ENCODE data around the gene OR4M1.
"Not testable (repeated sequence)": the region's sequence is repeated elsewhere in the genome, so short reads cannot be mapped to it uniquely, and the experiment has no call there.

Gene OR4M1

GRCh38 chr14:19743256-19743655, 30.0 kb upstream of the OR4M1 start, which contains the start of gene OR4Q3:
TSS of gene OR4Q3 (plus strand) at chr14:19743571.
- no peak within 1 kb of the TSS for H3K27ac ChIP-seq (ENCODE audit: low read depth, low read length)
- H3K36me3 ChIP-seq (ENCODE audit: low read length), result no peaks in the 10 kb centered on the region
- H3F3A ChIP-seq (ENCODE audit: insufficient read depth), result no peaks in the 10 kb centered on the region
- no peak within 1 kb of the TSS for H2AFZ ChIP-seq (ENCODE audit: low read depth, low read length, severe bottlenecking)
- TF ChIP-seq EZH2phosphoT487 (conservative IDR thresholded peaks at IDR 0.05; ENCODE audit: low read length), result no peak
- TF ChIP-seq, protein P1, sequence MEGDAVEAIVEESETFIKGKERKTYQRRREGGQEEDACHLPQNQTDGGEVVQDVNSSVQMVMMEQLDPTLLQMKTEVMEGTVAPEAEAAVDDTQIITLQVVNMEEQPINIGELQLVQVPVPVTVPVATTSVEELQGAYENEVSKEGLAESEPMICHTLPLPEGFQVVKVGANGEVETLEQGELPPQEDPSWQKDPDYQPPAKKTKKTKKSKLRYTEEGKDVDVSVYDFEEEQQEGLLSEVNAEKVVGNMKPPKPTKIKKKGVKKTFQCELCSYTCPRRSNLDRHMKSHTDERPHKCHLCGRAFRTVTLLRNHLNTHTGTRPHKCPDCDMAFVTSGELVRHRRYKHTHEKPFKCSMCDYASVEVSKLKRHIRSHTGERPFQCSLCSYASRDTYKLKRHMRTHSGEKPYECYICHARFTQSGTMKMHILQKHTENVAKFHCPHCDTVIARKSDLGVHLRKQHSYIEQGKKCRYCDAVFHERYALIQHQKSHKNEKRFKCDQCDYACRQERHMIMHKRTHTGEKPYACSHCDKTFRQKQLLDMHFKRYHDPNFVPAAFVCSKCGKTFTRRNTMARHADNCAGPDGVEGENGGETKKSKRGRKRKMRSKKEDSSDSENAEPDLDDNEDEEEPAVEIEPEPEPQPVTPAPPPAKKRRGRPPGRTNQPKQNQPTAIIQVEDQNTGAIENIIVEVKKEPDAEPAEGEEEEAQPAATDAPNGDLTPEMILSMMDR (IDR thresholded peaks at IDR 0.05; ENCODE audit: insufficient read depth, low read length, poor library complexity, severe bottlenecking), result no peak
- H3K9ac ChIP-seq (ENCODE audit: low read length), result no peak within 1 kb of the TSS
- no peak within 1 kb of the TSS for H3K4me2 ChIP-seq (ENCODE audit: low read depth, low read length, poor library complexity, severe bottlenecking)
- no peaks in the 10 kb centered on the region for H3K27me3 ChIP-seq (ENCODE audit: low read length)
- H3K4me3 ChIP-seq (ENCODE audit: insufficient read depth, low read length, poor library complexity, severe bottlenecking), result no peak within 1 kb of the TSS
- H3K9me3 ChIP-seq (ENCODE audit: insufficient read depth, low read length), result no peaks in the 10 kb centered on the region
- H4K20me1 ChIP-seq (ENCODE audit: low read depth, low read length), result no peaks in the 10 kb centered on the region
- H3K79me2 ChIP-seq (ENCODE audit: insufficient read depth, low read length), result no peaks in the 10 kb centered on the region
- H3K9me2 ChIP-seq (replicated peaks; ENCODE audit: insufficient read depth, low read length), result no peaks in the 10 kb centered on the region

GRCh38 chr14:19752316-19752715, 21.0 kb upstream of the OR4M1 start:
- H2AFZ ChIP-seq (ENCODE audit: low read depth, low read length, severe bottlenecking); H3K4me3 ChIP-seq (ENCODE audit: insufficient read depth, low read length, poor library complexity, severe bottlenecking); H3K36me3 ChIP-seq (ENCODE audit: low read length); H3K27me3 ChIP-seq (ENCODE audit: low read length); H3K9ac ChIP-seq (ENCODE audit: low read length); H4K20me1 ChIP-seq (ENCODE audit: low read depth, low read length); H3K9me2 ChIP-seq (replicated peaks; ENCODE audit: insufficient read depth, low read length); H3K27ac ChIP-seq (ENCODE audit: low read depth, low read length); H3F3A ChIP-seq (ENCODE audit: insufficient read depth); H3K9me3 ChIP-seq (ENCODE audit: insufficient read depth, low read length); H3K4me2 ChIP-seq (ENCODE audit: low read depth, low read length, poor library complexity, severe bottlenecking); H3K79me2 ChIP-seq (ENCODE audit: insufficient read depth, low read length): not testable (repeated sequence)

DNA sequence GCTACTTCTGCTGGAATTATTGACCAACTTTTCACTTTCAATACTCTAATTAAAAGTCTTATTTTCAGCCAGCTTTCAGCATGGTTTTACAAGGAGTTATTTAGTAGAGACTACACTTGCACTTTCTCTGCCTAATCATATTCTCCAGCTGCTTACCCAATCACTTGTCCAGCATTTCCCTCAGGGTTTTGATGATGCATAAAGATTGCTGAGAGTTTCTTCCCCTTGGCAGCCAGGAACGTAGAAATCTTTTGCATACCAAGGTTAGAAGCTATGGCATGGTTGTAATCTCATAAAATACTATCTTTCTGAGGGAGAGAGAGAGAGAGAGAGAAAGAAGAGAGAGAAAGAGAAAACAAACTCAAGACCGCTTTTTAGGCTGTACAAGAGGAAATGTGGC, 19.1 kb upstream of the OR4M1 start:
- H4K20me1 ChIP-seq (ENCODE audit: low read depth, low read length), result no peaks in the 10 kb centered on the region
- H3K9ac ChIP-seq (ENCODE audit: low read length), result no peak overlapping the region
- no peak for TF ChIP-seq EZH2phosphoT487 (conservative IDR thresholded peaks at IDR 0.05; ENCODE audit: low read length)
- TF ChIP-seq, protein P1 (IDR thresholded peaks at IDR 0.05; ENCODE audit: insufficient read depth, low read length, poor library complexity, severe bottlenecking), result no peak
- H3K36me3 ChIP-seq (ENCODE audit: low read length), result no peaks in the 10 kb centered on the region
- H3K4me2 ChIP-seq (ENCODE audit: low read depth, low read length, poor library complexity, severe bottlenecking), result no peak overlapping the region
- H3F3A ChIP-seq (ENCODE audit: insufficient read depth), result no peaks in the 10 kb centered on the region
- H3K4me3 ChIP-seq (ENCODE audit: insufficient read depth, low read length, poor library complexity, severe bottlenecking), result no peak overlapping the region
- H3K27ac ChIP-seq (ENCODE audit: low read depth, low read length), result no peak overlapping the region
- no peaks in the 10 kb centered on the region for H3K9me2 ChIP-seq (replicated peaks; ENCODE audit: insufficient read depth, low read length)
- H3K27me3 ChIP-seq (ENCODE audit: low read length), result no peaks in the 10 kb centered on the region
- H3K79me2 ChIP-seq (ENCODE audit: insufficient read depth, low read length), result no peaks in the 10 kb centered on the region
- H3K9me3 ChIP-seq (ENCODE audit: insufficient read depth, low read length), result no peaks in the 10 kb centered on the region
- no peak overlapping the region for H2AFZ ChIP-seq (ENCODE audit: low read depth, low read length, severe bottlenecking)

DNA sequence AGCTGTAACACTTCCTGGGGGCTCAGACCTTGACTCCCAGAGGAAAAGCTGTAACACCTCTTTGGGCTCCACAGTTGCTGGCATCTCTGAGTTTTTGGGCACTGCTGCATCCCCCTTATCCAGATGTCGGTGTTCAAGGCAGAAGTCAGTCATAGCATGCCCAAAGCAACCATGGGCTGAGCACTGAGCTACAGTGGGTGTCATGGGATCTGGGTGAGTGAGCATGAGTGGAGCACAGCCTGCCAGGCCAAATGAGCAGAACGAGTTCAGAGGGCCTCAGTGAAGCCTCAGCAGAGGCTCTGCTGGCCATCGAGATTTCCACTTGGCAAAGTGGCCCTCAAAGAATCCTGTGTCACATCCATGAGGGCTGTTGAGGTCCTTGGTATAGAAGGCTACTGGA, 1.8 kb upstream of the OR4M1 start:
- H3K27ac ChIP-seq (ENCODE audit: low read depth, low read length); H3K9ac ChIP-seq (ENCODE audit: low read length): not testable (repeated sequence)

More for the DNA sequence above, 1.8 kb upstream of the OR4M1 start:
- H3K4me3 ChIP-seq (ENCODE audit: insufficient read depth, low read length, poor library complexity, severe bottlenecking); H3K9me3 ChIP-seq (ENCODE audit: insufficient read depth, low read length); H3F3A ChIP-seq (ENCODE audit: insufficient read depth); H2AFZ ChIP-seq (ENCODE audit: low read depth, low read length, severe bottlenecking); H3K9me2 ChIP-seq (replicated peaks; ENCODE audit: insufficient read depth, low read length); H4K20me1 ChIP-seq (ENCODE audit: low read depth, low read length); H3K4me2 ChIP-seq (ENCODE audit: low read depth, low read length, poor library complexity, severe bottlenecking); H3K27me3 ChIP-seq (ENCODE audit: low read length); H3K36me3 ChIP-seq (ENCODE audit: low read length); H3K79me2 ChIP-seq (ENCODE audit: insufficient read depth, low read length): not testable (repeated sequence)

Measured in SU-DHL-6 (cell line).